GM18909 (cell line): ENCODE results near the gene DRP2.
"Not testable (repeated sequence)": the region's sequence is repeated elsewhere in the genome, so short reads cannot be mapped to it uniquely, and the experiment has no call there.

Experiments used
- ATAC-seq: cut with Tn5 transposase; IDR thresholded peaks from one replicate; pipeline ENCODE4 v1.9.1; 2021; ENCODE audit warnings: mild to moderate bottlenecking; ENCODE audit not compliant: unreplicated experiment, poor library complexity

DRP2 gene

GRCh38 chrX:101219116-101219863 lies at the start of gene DRP2:
TSS of gene DRP2 (plus strand) at chrX:101219786. CDS start at chrX:101231648, 11,862 bp downstream.
- no peak for ATAC-seq

GRCh38 chrX:101171883-101172400 lies 47.6 kb upstream of the DRP2 start:
- no peak for ATAC-seq

GRCh38 chrX:101176439-101176838 lies 43.1 kb upstream of the DRP2 start:
- ATAC-seq, result no peak

- not testable (repeated sequence) for ATAC-seq
Measured at GRCh38 chrX:101184876-101185275, 34.7 kb upstream of the DRP2 start.

- not testable (repeated sequence) for ATAC-seq
Measured at GRCh38 chrX:101187961-101188360, 31.6 kb upstream of the DRP2 start.

GRCh38 chrX:101190736-101191135 lies 28.9 kb upstream of the DRP2 start:
- no peak for ATAC-seq

- no peak for ATAC-seq
Measured at GRCh38 chrX:101191217-101191750, 28.3 kb upstream of the DRP2 start.

GRCh38 chrX:101195442-101196173 lies 24.0 kb upstream of the DRP2 start:
- ATAC-seq, result no peak

- no peak for ATAC-seq
Measured at GRCh38 chrX:101203761-101204351, 15.7 kb upstream of the DRP2 start.

GRCh38 chrX:101206471-101206870 lies 13.1 kb upstream of the DRP2 start:
- peak; percentile 85 for ATAC-seq

- peak; percentile 46 for ATAC-seq
Measured at GRCh38 chrX:101208152-101208905, 11.3 kb upstream of the DRP2 start.

- no peak for ATAC-seq
Measured at GRCh38 chrX:101210630-101211029, 9.0 kb upstream of the DRP2 start.

- ATAC-seq, result no peak
Measured at GRCh38 chrX:101217689-101218088, 1.9 kb upstream of the DRP2 start.

GRCh38 chrX:101219864-101220346 lies 319 bp downstream of the DRP2 start:
- ATAC-seq, result no peak

GRCh38 chrX:101220662-101221260 lies 1.2 kb downstream of the DRP2 start:
- ATAC-seq, result no peak

GRCh38 chrX:101223226-101223625 lies 3.6 kb downstream of the DRP2 start:
- no peak for ATAC-seq

- ATAC-seq, result no peak
Measured at GRCh38 chrX:101229170-101229569, 9.6 kb downstream of the DRP2 start.

GRCh38 chrX:101230636-101231035 lies 11.1 kb downstream of the DRP2 start:
- no peak for ATAC-seq

- ATAC-seq, result no peak
Measured at GRCh38 chrX:101231080-101231479, 11.5 kb downstream of the DRP2 start.

GRCh38 chrX:101232316-101232715 lies 12.7 kb downstream of the DRP2 start:
- no peak for ATAC-seq
